HG02885 (cell line): ENCODE results near the gene FCRL4.
A peak's percentile ranks its signal among the peaks of the same experiment; 100 is the strongest.
"Not testable (repeated sequence)": the region's sequence is repeated elsewhere in the genome, so short reads cannot be mapped to it uniquely, and the experiment has no call there.

Experiments used
- ATAC-seq: cut with Tn5 transposase; IDR thresholded peaks from one replicate; pipeline ENCODE4 v1.9.1; 2021; ENCODE audit warnings: mild to moderate bottlenecking; ENCODE audit not compliant: unreplicated experiment, poor library complexity

The FCRL4 gene

DNA sequence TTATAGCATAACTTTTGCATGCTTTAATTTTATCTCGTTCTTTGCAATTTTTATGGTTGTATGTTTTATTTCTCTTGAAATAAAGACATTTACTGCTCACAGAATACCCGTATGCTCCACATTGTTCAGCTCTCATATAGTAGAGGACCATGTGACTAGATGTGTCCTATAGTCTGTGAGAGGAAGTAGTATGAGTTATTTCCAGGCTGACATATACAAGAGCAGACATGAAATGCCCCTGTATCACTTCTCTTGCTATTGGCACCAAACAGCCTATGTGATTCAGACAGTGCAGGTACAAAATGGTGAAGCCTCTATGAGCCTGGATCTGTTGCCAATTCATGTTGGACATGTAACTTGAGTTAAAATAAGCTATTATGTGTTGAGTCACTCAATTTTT, 39.8 kb downstream of the FCRL4 start:
- ATAC-seq: no peak

DNA sequence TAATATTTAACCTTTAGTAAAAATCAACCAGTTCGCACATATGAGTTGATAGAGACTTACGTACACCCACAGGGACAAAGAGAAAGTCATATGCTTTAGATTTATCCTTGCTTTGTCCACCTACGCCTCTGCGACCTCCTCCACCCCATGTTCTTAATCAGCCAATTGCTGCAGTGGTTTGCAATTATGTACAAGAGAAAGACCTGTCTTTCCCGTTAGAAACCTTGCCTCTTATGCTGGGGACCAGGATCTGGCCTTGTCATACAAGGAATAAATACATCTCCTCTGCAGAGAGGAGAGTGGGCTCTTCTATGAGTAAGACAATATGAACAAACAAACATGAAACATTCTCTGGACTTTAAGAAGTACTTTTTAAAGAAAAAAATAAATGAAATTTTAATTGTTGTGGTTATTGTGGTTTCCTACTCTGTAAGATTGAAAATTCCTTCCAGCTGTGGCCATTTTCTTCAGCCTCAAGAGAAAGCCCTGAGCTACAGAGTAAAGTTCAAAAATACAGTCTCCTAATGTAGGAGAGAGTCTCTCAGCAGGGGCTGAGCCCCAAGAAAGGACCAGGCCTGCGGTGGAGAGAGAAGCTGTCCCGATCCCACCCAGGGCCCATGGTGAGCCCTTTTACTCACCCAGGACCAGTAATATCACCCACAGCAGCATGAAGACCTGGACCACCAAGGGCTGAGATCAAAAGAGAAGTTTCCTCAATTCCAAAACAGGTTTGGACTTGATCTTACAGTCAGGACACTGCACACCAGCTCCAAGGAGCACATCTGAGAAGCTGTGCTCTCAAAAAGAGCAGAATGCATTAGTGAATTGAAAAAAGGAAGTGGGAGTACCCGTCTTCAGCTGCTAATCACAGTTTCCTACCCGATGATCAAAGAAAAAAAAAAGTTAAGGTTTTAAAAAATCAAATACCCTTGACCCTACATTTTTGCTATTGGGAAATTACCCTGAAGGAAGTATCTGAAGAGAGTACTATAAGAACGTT, 45.9 kb downstream of the FCRL4 start, which contains the start of gene FCRL5:
TSS of gene FCRL5 (minus strand) at position 822 of the 1,000 bp plus-strand sequence. CDS start at position 669, 153 bp downstream.
- ATAC-seq: peak; percentile 82

DNA sequence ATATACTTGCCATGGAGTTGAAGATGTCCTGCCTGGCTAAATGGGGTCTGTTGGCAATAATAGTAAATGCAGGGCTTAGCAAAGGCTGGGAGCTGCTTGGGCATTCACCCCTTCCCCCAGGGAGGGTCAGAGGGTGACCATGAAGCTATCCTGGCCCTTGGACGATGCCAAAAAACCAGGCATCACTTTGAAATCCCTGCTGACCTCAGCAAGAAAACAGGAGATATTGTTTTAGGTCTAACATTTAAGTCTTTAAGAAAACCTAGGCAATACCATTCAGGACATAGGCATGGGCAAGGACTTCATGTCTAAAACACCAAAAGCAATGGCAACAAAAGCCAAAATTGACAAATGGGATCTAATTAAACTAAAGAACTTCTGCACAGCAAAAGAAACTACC, 49.8 kb downstream of the FCRL4 start:
- not testable (repeated sequence) for ATAC-seq

DNA sequence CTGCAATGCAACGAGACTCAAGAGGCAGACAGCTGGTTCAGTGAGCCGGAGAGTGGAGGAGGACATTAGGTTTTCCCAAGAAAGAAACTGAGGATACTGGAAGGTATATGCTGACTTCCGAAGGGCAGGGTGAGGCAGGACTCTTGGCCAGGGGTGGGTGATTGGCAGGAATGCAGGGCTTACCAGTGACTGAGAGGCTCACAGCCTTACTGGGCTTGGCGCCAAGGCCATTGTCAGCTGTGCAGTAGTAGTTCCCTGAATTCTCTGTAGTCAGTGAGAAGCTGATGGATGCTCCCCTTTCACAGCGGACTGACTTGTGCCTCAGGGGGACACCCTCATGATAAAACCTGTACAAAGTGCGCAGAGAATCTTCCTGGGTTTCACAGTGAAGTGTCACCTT, 55.2 kb downstream of the FCRL4 start:
- no peak for ATAC-seq

DNA sequence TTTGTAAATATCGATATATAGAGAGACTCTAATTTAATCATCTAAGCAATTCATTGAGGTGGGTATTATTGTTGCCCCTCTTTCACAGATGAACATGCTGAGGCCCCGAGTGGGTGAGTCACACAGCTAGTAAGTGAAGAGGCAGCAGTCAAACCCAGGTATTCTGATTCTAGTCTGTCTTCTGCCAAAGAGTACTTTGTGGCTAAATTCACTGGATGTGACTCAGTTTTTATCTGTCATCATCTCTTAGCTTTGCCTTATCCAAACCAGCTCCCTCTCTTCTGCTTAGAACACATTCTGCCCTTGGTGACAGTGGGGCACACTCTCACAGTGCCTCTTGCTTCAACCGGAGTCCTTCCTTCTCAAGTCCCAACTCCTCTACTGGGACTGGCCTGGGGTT, 57.0 kb downstream of the FCRL4 start:
- no peak for ATAC-seq

DNA sequence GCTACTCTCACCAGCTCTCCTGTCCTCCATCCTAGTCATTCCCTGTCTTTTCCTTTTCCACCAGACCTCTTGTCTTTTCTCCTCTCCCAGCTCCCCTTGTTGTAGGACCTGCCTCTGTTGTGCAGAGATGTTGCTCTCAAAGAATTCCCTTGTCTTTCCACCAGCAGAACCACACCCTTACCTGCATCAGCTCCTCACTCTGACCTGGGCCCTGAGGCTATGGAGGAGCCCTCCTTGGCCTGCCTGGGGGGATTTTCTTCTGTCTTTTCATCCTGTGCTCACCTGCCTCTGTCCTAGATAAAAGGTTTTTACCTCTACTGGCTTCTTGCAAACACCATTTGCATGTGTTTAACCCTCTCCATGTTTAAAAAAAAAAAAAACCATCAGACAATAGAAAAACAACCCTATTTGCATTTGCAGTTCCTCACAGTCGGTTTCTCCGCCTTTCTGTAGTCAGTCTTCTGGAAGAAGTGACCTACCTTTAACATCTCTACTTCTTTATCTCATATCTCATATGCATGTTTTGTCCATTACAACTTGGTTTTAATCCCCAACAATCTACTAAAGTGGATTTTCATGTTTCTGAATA, 57.6 kb downstream of the FCRL4 start:
- no peak for ATAC-seq

- no peak for ATAC-seq
These were observed 58.3 kb downstream of the FCRL4 start for GRCh38 chr1:157539568-157539967.

- no peak for ATAC-seq
These were observed 65.3 kb downstream of the FCRL4 start for GRCh38 chr1:157532569-157532968.

- peak; percentile 83 for ATAC-seq
These were observed 74.0 kb downstream of the FCRL4 start for GRCh38 chr1:157523774-157524493.
